Progenitor cell of endocrine pancreas (in vitro differentiated cells): ENCODE measurements around the gene TDP1. TPM values are rescaled to one million over a fixed set of nuclear protein-coding genes. Genes with fewer than 3 reads are reported as not detected.

Experiments
- DNase-seq: peaks from one replicate; pipeline ENCODE4 v3.0.0; 2021; ENCODE audit warnings: low spot score; ENCODE audit not compliant: unreplicated experiment
- H3K27ac Mint-ChIP-seq: 2 replicates; pipeline ENCODE4 v1.8.0; 2021; ENCODE audit warnings: mild to moderate bottlenecking, moderate library complexity, mixed read lengths
- H3K27me3 Mint-ChIP-seq: 2 replicates; pipeline ENCODE4 v1.8.0; 2021; ENCODE audit warnings: mixed read lengths
- H3K36me3 Mint-ChIP-seq: 2 replicates; pipeline ENCODE4 v1.8.0; 2022; ENCODE audit warnings: mixed read lengths; ENCODE audit not compliant: insufficient read depth
- H3K4me1 Mint-ChIP-seq: 2 replicates; pipeline ENCODE4 v1.8.0; 2021; ENCODE audit warnings: low read depth, mixed read lengths
- H3K4me3 Mint-ChIP-seq: 2 replicates; pipeline ENCODE4 v1.8.0; 2021; ENCODE audit warnings: low read depth, mild to moderate bottlenecking, moderate library complexity, mixed read lengths
- H3K9me3 Mint-ChIP-seq: 2 replicates; pipeline ENCODE4 v1.8.0; 2021; ENCODE audit warnings: low read depth, mixed read lengths
- CTCF ChIP-seq: fragments of 200-600 bp; sonication (generic); IDR thresholded peaks from one replicate; pipeline ENCODE4 v1.5.0; 2021; ENCODE audit warnings: antibody characterized with exemption, mild to moderate bottlenecking; ENCODE audit not compliant: unreplicated experiment
- total RNA-seq: library from RNA; stranded (reverse); gene quantifications from 2 replicates; pipeline ENCODE4 v1.2.1, GENCODE V29; 2021

Gene TDP1
- total RNA-seq, 1 donor from 2014 or later: 45.9 TPM

- no peaks in the 10 kb centered on the region for H3K36me3 Mint-ChIP-seq
- no peak for DNase-seq
- H3K4me3 Mint-ChIP-seq: peak overlapping the region; percentile 63
- H3K27me3 Mint-ChIP-seq: peaks cover 66% of the 10 kb centered on the region
- no peaks in the 10 kb centered on the region for H3K9me3 Mint-ChIP-seq
- H3K4me1 Mint-ChIP-seq: peaks cover 5% of the 10 kb centered on the region
- H3K27ac Mint-ChIP-seq: peak overlapping the region; percentile 76
- TF ChIP-seq CTCF: no peak
These were observed 106.5 kb downstream of the TDP1 start for GRCh38 chr14:90062127-90062794.

GRCh38 chr14:90062822-90063539 lies 107.3 kb downstream of the TDP1 start:
- H3K27ac Mint-ChIP-seq: peak overlapping the region; percentile 76
- H3K4me3 Mint-ChIP-seq: peak overlapping the region; percentile 63
- H3K9me3 Mint-ChIP-seq: no peaks in the 10 kb centered on the region
- peaks cover 5% of the 10 kb centered on the region for H3K4me1 Mint-ChIP-seq
- H3K27me3 Mint-ChIP-seq: peaks cover 70% of the 10 kb centered on the region
- TF ChIP-seq CTCF: no peak
- no peak for DNase-seq
- H3K36me3 Mint-ChIP-seq: no peaks in the 10 kb centered on the region

- TF ChIP-seq CTCF: no peak
- Mint-ChIP-seq H3K27me3 (peaks cover 40% of the 10 kb centered on the region), H3K4me1 (no peaks in the 10 kb centered on the region), H3K27ac (no peak overlapping the region), H3K9me3 (peaks cover under 1% of the 10 kb centered on the region), H3K4me3 (no peak overlapping the region), H3K36me3 (no peaks in the 10 kb centered on the region)
- DNase-seq: no peak
These were observed 116.6 kb downstream of the TDP1 start for GRCh38 chr14:90072350-90072749.

GRCh38 chr14:90079576-90079975 lies 123.8 kb downstream of the TDP1 start:
- H3K4me3 Mint-ChIP-seq: no peak overlapping the region
- no peak overlapping the region for H3K27ac Mint-ChIP-seq
- no peaks in the 10 kb centered on the region for H3K36me3 Mint-ChIP-seq
- H3K27me3 Mint-ChIP-seq: peaks cover 9% of the 10 kb centered on the region
- no peaks in the 10 kb centered on the region for H3K4me1 Mint-ChIP-seq
- no peak for DNase-seq
- H3K9me3 Mint-ChIP-seq: peaks cover 3% of the 10 kb centered on the region
- no peak for TF ChIP-seq CTCF

GRCh38 chr14:90087433-90087832 lies 131.7 kb downstream of the TDP1 start:
- no peak for DNase-seq
- peaks cover 1% of the 10 kb centered on the region for H3K36me3 Mint-ChIP-seq
- H3K4me1 Mint-ChIP-seq: no peaks in the 10 kb centered on the region
- no peak overlapping the region for H3K4me3 Mint-ChIP-seq
- H3K27ac Mint-ChIP-seq: no peak overlapping the region
- no peak for TF ChIP-seq CTCF
- H3K27me3 Mint-ChIP-seq: peaks cover 2% of the 10 kb centered on the region
- H3K9me3 Mint-ChIP-seq: no peaks in the 10 kb centered on the region
